HEK293 (cell line): ENCODE measurements around the gene TECPR2.

Experiments
- CTCF ChIA-PET: fragments of 350-600 bp; formaldehyde crosslinking; extraction: SDS; loops from one replicate; lab custom pipeline; 2021; ENCODE audit warnings: antibody characterized with exemption; lab: Yijun Ruan, JAX
- POLR2A ChIA-PET: fragments of 300-600 bp; formaldehyde crosslinking; extraction: SDS; loops from one replicate; lab custom pipeline; 2020; ENCODE audit warnings: antibody characterized with exemption, inconsistent platforms; lab: Yijun Ruan, JAX
- H3K27ac ChIP-seq: fragments of 200-500 bp; sonication (Bioruptor generic); 2 replicates; pipeline ENCODE4 v1.5.1; 2014; ENCODE audit warnings: low read depth, low read length, control low read depth, inconsistent platforms; ENCODE audit errors: extremely low read depth
- H3K36me3 ChIP-seq, 2 experiments: fragments of 200-500 bp in 1 of 2; sonication (Bioruptor generic) in 1 of 2; 1 replicate in 1 of 2; 2 replicates in 1 of 2; pipeline ENCODE4 v1.5.1; 2014 to 2017; ENCODE audit warnings: inconsistent platforms in 2 of 2, low read length in 2 of 2; ENCODE audit not compliant: control insufficient read depth in 2 of 2, insufficient read depth in 1 of 2
- H3K4me1 ChIP-seq: fragments of 200-500 bp; sonication (Bioruptor generic); 2 replicates; pipeline ENCODE4 v1.5.1; 2014; ENCODE audit warnings: mild to moderate bottlenecking, low read length, inconsistent platforms; ENCODE audit not compliant: control insufficient read depth, insufficient read depth
- H3K4me3 ChIP-seq: 2 replicates; pipeline ENCODE4 v1.5.1; 2011; ENCODE audit warnings: low read depth, mild to moderate bottlenecking, control low read depth, low read length, moderate library complexity
- H3K9me3 ChIP-seq: fragments of 200-500 bp; sonication (Bioruptor generic); 2 replicates; pipeline ENCODE4 v1.5.1; 2014; ENCODE audit warnings: low read depth, low read length, inconsistent platforms; ENCODE audit not compliant: control insufficient read depth, insufficient read depth
- EGR2 ChIP-seq: fragments of 450-650 bp; formaldehyde crosslinking; IDR thresholded peaks from 2 replicates; pipeline ENCODE4 v1.5.1; 2016; ENCODE audit warnings: low read depth, missing biosample characterization, missing genetic modification characterization
- ELK4 ChIP-seq: IDR thresholded peaks from 2 replicates; pipeline ENCODE4 v1.6.1; 2011; ENCODE audit warnings: mild to moderate bottlenecking, low read depth, low read length, borderline replicate concordance
- PATZ1 ChIP-seq: fragments of 450-650 bp; formaldehyde crosslinking; IDR thresholded peaks from 2 replicates; pipeline ENCODE4 v1.5.1; 2016; ENCODE audit warnings: missing biosample characterization, missing genetic modification characterization
- PRDM2 ChIP-seq: fragments of 450-650 bp; formaldehyde crosslinking; IDR thresholded peaks from 2 replicates; pipeline ENCODE4 v1.5.1; 2016; ENCODE audit warnings: missing biosample characterization, missing genetic modification characterization, borderline replicate concordance
- ZBTB17 ChIP-seq: fragments of 450-650 bp; formaldehyde crosslinking; IDR thresholded peaks from 2 replicates; pipeline ENCODE4 v1.5.1; 2016; ENCODE audit warnings: missing biosample characterization, missing genetic modification characterization
- ZFP37 ChIP-seq: fragments of 450-650 bp; formaldehyde crosslinking; IDR thresholded peaks from 2 replicates; pipeline ENCODE4 v1.5.1; 2016; ENCODE audit warnings: missing biosample characterization, missing genetic modification characterization
- ZFP41 ChIP-seq: fragments of 450-650 bp; formaldehyde crosslinking; IDR thresholded peaks from 2 replicates; pipeline ENCODE4 v1.5.1; 2016; ENCODE audit warnings: missing biosample characterization, missing genetic modification characterization, borderline replicate concordance
- ZNF626 ChIP-seq: fragments of 450-650 bp; sonication (Bioruptor Pico); formaldehyde crosslinking; IDR thresholded peaks from 2 replicates; pipeline ENCODE4 v1.5.1; 2018; ENCODE audit warnings: missing biosample characterization, missing genetic modification characterization, inconsistent platforms

TECPR2 gene

GRCh38 chr14:102481791-102482238, 119.1 kb downstream of the TECPR2 start:
- H3K4me1 ChIP-seq = no peaks in the 10 kb centered on the region
- POLR2A ChIA-PET = no interaction called here
- CTCF ChIA-PET = interaction anchor here (1.2 kb wide), 1 partner anchor 43 kb away, joined by 4 read pairs; no protein-coding TSS in a partner anchor

More at GRCh38 chr14:102481791-102482238, 119.1 kb downstream of the TECPR2 start:
- TF ChIP-seq ZNF626 = no peak
- no peak for TF ChIP-seq EGR2 (tag by site-specific recombination)
- TF ChIP-seq ZBTB17 (tag by site-specific recombination) = no peak
- TF ChIP-seq ZFP37 (tag by site-specific recombination) = no peak
- no peak for TF ChIP-seq ELK4
- no peak for TF ChIP-seq ZFP41 (tag by site-specific recombination)
- TF ChIP-seq PRDM2 (tag by site-specific recombination) = no peak
- no peak for TF ChIP-seq PATZ1 (tag by site-specific recombination)
- TF ChIP-seq, all 188 proteins: peak for 0
- Histone ChIP-seq H3K9me3 (no peaks in the 10 kb centered on the region), H3K27ac (no peak overlapping the region), H3K36me3 (no peaks in the 10 kb centered on the region; a peak in 1 of 3 replicates), H3K4me3 (no peak overlapping the region)
